ENCODE measurements around the gene ZNF486. TPM values are rescaled to one million over a fixed set of nuclear protein-coding genes. Genes with fewer than 3 reads are reported as not detected.
A peak's percentile ranks its signal among the peaks of the same experiment; 100 is the strongest.
"Not testable (repeated sequence)": the region's sequence is repeated elsewhere in the genome, so short reads cannot be mapped to it uniquely, and the experiment has no call there.

ZNF486 gene
- total RNA-seq, 2 experiments from 2014 or later = 11.3 to 13.2 TPM

GRCh38 chr19:20237773-20238623 lies 71.0 kb downstream of the ZNF486 start:
- no peaks in the 10 kb centered on the region for H3K27me3 Mint-ChIP-seq (ENCODE audit: low read depth)
- H3K9me3 Mint-ChIP-seq = peaks cover 5% of the 10 kb centered on the region
- peak overlapping the region; percentile 100 for H3K4me3 Mint-ChIP-seq
- CTCF ChIA-PET = interaction anchor here (0.7 to 2.2 kb wide), 6 partner anchors 158 to 524 kb away, joined by 3 to 7 read pairs (median 3); no protein-coding TSS in a partner anchor
- peaks cover 12% of the 10 kb centered on the region for H3K4me1 Mint-ChIP-seq (ENCODE audit: low read depth)
- H3K36me3 Mint-ChIP-seq (ENCODE audit: low read depth) = peaks cover 35% of the 10 kb centered on the region
- peak overlapping the region; percentile 93 for H3K27ac Mint-ChIP-seq
- intact Hi-C loops (cut with micrococcal nuclease) = loop anchor here (1.0 to 5.0 kb wide), 8 partner anchors 71 to 539 kb away; partner anchors contain the start of genes ZNF486, ZNF66, ZNF682 and ZNF90
- peak; percentile 97 for DNase-seq

GRCh38 chr19:20243629-20244028 lies 76.6 kb downstream of the ZNF486 start:
- Mint-ChIP-seq H3K36me3 (ENCODE audit: low read depth) (no peaks in the 10 kb centered on the region), H3K9me3 (no peaks in the 10 kb centered on the region), H3K27ac (no peak overlapping the region), H3K4me3 (no peak overlapping the region), H3K4me1 (ENCODE audit: low read depth) (peaks cover 4% of the 10 kb centered on the region), H3K27me3 (ENCODE audit: low read depth) (no peaks in the 10 kb centered on the region)
- no peak for DNase-seq
- intact Hi-C loops (cut with micrococcal nuclease) = no loop called here
- CTCF ChIA-PET = no interaction called here

GRCh38 chr19:20244356-20244755 lies 77.3 kb downstream of the ZNF486 start:
- CTCF ChIA-PET = no interaction called here
- no peaks in the 10 kb centered on the region for H3K9me3 Mint-ChIP-seq
- no peaks in the 10 kb centered on the region for H3K27me3 Mint-ChIP-seq (ENCODE audit: low read depth)
- intact Hi-C loops (cut with micrococcal nuclease) = no loop called here
- no peak overlapping the region for H3K4me3 Mint-ChIP-seq
- H3K36me3 Mint-ChIP-seq (ENCODE audit: low read depth) = no peaks in the 10 kb centered on the region
- H3K4me1 Mint-ChIP-seq (ENCODE audit: low read depth) = peaks cover 4% of the 10 kb centered on the region
- no peak overlapping the region for H3K27ac Mint-ChIP-seq
- DNase-seq = no peak

GRCh38 chr19:20245309-20245708 lies 78.3 kb downstream of the ZNF486 start:
- Mint-ChIP-seq H3K9me3 (no peaks in the 10 kb centered on the region), H3K36me3 (ENCODE audit: low read depth) (no peaks in the 10 kb centered on the region), H3K4me1 (ENCODE audit: low read depth) (peaks cover 4% of the 10 kb centered on the region), H3K27ac (no peak overlapping the region), H3K4me3 (no peak overlapping the region), H3K27me3 (ENCODE audit: low read depth) (no peaks in the 10 kb centered on the region)
- intact Hi-C loops (cut with micrococcal nuclease) = no loop called here
- no peak for DNase-seq
- CTCF ChIA-PET = no interaction called here

GRCh38 chr19:20247016-20247683 lies 80.1 kb downstream of the ZNF486 start:
- CTCF ChIA-PET = interaction anchor here (0.7 kb wide), 1 partner anchor 327 kb away, joined by 3 read pairs; no protein-coding TSS in a partner anchor
- no peak overlapping the region for H3K27ac Mint-ChIP-seq

GRCh38 chr19:20248258-20248657 lies 81.2 kb downstream of the ZNF486 start:
- CTCF ChIA-PET; H3K9me3 Mint-ChIP-seq; H3K4me3 Mint-ChIP-seq; H3K27me3 Mint-ChIP-seq (ENCODE audit: low read depth); H3K27ac Mint-ChIP-seq; intact Hi-C loops (cut with micrococcal nuclease); H3K4me1 Mint-ChIP-seq (ENCODE audit: low read depth); H3K36me3 Mint-ChIP-seq (ENCODE audit: low read depth); DNase-seq: not testable (repeated sequence)

More at GRCh38 chr19:20247016-20247683, 80.1 kb downstream of the ZNF486 start:
- H3K4me3 Mint-ChIP-seq = no peak overlapping the region
- H3K9me3 Mint-ChIP-seq = no peaks in the 10 kb centered on the region
- peak; percentile 61 for DNase-seq
- no peaks in the 10 kb centered on the region for H3K27me3 Mint-ChIP-seq (ENCODE audit: low read depth)
- H3K36me3 Mint-ChIP-seq (ENCODE audit: low read depth) = no peaks in the 10 kb centered on the region
- peaks cover 4% of the 10 kb centered on the region for H3K4me1 Mint-ChIP-seq (ENCODE audit: low read depth)
- intact Hi-C loops (cut with micrococcal nuclease) = loop anchor here (2.0 kb wide), 1 partner anchor 1236 kb away; no protein-coding TSS in a partner anchor

Other genes with a start within 250 kb of the ZNF486 start
- 1 to 10 TPM; 8.1 to 8.9 TPM for gene ZNF682, start 127.7 kb upstream of the ZNF486 start, total RNA-seq
- 10 to 100 TPM; 15.5 to 17.6 TPM for gene ZNF90, start 89.2 kb upstream of the ZNF486 start, total RNA-seq